Cerebellar cortex (tissue), 1 donor: ENCODE results near the gene RRP9.
"Not testable (repeated sequence)": the region's sequence is repeated elsewhere in the genome, so short reads cannot be mapped to it uniquely, and the experiment has no call there.

Experiments used
- DNase-seq: peaks from one replicate; pipeline ENCODE4 v3.0.0-alpha.2; 2015; ENCODE audit warnings: low spot score

Gene RRP9

GRCh38 chr3:51904034-51904823, 37.5 kb downstream of the RRP9 start:
- DNase-seq, result no peak

- DNase-seq, result not testable (repeated sequence)
These were observed 39.3 kb downstream of the RRP9 start for GRCh38 chr3:51902361-51902760.

GRCh38 chr3:51900043-51900442, 41.7 kb downstream of the RRP9 start:
- not testable (repeated sequence) for DNase-seq

- no peak for DNase-seq
These were observed 44.3 kb downstream of the RRP9 start for GRCh38 chr3:51897391-51897790.

- DNase-seq, result no peak
These were observed 44.9 kb downstream of the RRP9 start for GRCh38 chr3:51896607-51897305.

- no peak for DNase-seq
These were observed 46.8 kb downstream of the RRP9 start for GRCh38 chr3:51894939-51895338.

GRCh38 chr3:51894391-51894790, 47.3 kb downstream of the RRP9 start:
- no peak for DNase-seq

- DNase-seq, result peak; percentile 62
These were observed 50.3 kb downstream of the RRP9 start for GRCh38 chr3:51891242-51892039.

- no peak for DNase-seq
These were observed 53.1 kb downstream of the RRP9 start for GRCh38 chr3:51888463-51889105.

GRCh38 chr3:51887620-51888019, 54.1 kb downstream of the RRP9 start:
- DNase-seq, result no peak

- no peak for DNase-seq
These were observed 55.3 kb downstream of the RRP9 start for GRCh38 chr3:51886447-51886846.
